Neural cell (in vitro differentiated cells): ENCODE results near the gene LIMD2. TPM values are rescaled to one million over a fixed set of nuclear protein-coding genes. Genes with fewer than 3 reads are reported as not detected.
A peak's percentile ranks its signal among the peaks of the same experiment; 100 is the strongest.

Experiments used
- H2AFZ ChIP-seq: fragments of 200-600, 300-800 bp; sonication (generic), shearing (Covaris generic); 2 replicates; pipeline ENCODE4 v1.6.0; 2014; ENCODE audit warnings: low read depth, mild to moderate bottlenecking, antibody characterized with exemption, low read length, moderate library complexity
- H3F3A ChIP-seq: fragments of 200-600 bp; shearing (Covaris generic); 2 replicates; pipeline ENCODE4 v1.6.1; 2016; ENCODE audit warnings: mild to moderate bottlenecking, moderate library complexity, mixed read lengths, antibody characterized with exemption, low read length; ENCODE audit not compliant: insufficient read depth, poor library complexity, severe bottlenecking
- H3K27ac ChIP-seq: fragments of 200-600, 300-800 bp; sonication (generic), shearing (Covaris generic); 2 replicates; pipeline ENCODE4 v1.5.1; 2014; ENCODE audit warnings: mild to moderate bottlenecking, low read length, moderate library complexity
- H3K27me3 ChIP-seq: fragments of 300-800, 200-600 bp; sonication (generic), shearing (Covaris generic); 2 replicates; pipeline ENCODE4 v1.6.0; 2014; ENCODE audit warnings: mild to moderate bottlenecking, low read depth, low read length, moderate library complexity; ENCODE audit not compliant: insufficient read depth
- H3K36me3 ChIP-seq: fragments of 300-800, 200-600 bp; sonication (generic), shearing (Covaris generic); 2 replicates; pipeline ENCODE4 v1.5.1; 2014; ENCODE audit warnings: mild to moderate bottlenecking, antibody characterized with exemption, low read length, moderate library complexity; ENCODE audit not compliant: insufficient read depth
- H3K4me2 ChIP-seq: fragments of 300-800, 200-600 bp; sonication (generic), shearing (Covaris generic); 2 replicates; pipeline ENCODE4 v1.6.0; 2014; ENCODE audit warnings: mild to moderate bottlenecking, low read length
- H3K4me3 ChIP-seq: fragments of 300-800, 200-600 bp; sonication (generic), shearing (Covaris generic); 2 replicates; pipeline ENCODE4 v1.5.1; 2014; ENCODE audit warnings: mild to moderate bottlenecking, low read length, moderate library complexity
- H3K79me2 ChIP-seq: fragments of 200-600 bp; shearing (Covaris generic); replicated peaks from 2 replicates; pipeline ENCODE4 v1.6.0; 2014; ENCODE audit warnings: mild to moderate bottlenecking, low read length, moderate library complexity; ENCODE audit not compliant: insufficient read depth
- H3K9ac ChIP-seq: fragments of 300-800, 200-600 bp; sonication (generic), shearing (Covaris generic); 2 replicates; pipeline ENCODE4 v1.6.1; 2016; ENCODE audit warnings: mild to moderate bottlenecking, low read length, mixed read lengths
- H3K9me2 ChIP-seq: fragments of 200-600 bp; shearing (Covaris generic); 2 replicates; pipeline ENCODE4 v1.6.1; 2016; ENCODE audit warnings: mild to moderate bottlenecking, low read length, mixed read lengths; ENCODE audit not compliant: insufficient read depth
- H3K9me3 ChIP-seq: fragments of 200-600, 300-800 bp; sonication (generic), shearing (Covaris generic); 2 replicates; pipeline ENCODE4 v1.6.1; 2016; ENCODE audit warnings: mild to moderate bottlenecking, mixed run types, low read length, moderate library complexity, mixed read lengths
- H4K20me1 ChIP-seq: fragments of 200-600 bp; shearing (Covaris generic); 2 replicates; pipeline ENCODE4 v1.6.1; 2016; ENCODE audit warnings: mild to moderate bottlenecking, mixed run types; ENCODE audit not compliant: insufficient read depth
- CTCF ChIP-seq: fragments of 450-650 bp; IDR thresholded peaks from 2 replicates; pipeline ENCODE4 v1.5.1; 2014; ENCODE audit warnings: antibody characterized with exemption, mild to moderate bottlenecking, moderate library complexity; ENCODE audit not compliant: poor library complexity, severe bottlenecking
- EP300 ChIP-seq: fragments of 450-650 bp; conservative IDR thresholded peaks from 2 replicates; pipeline ENCODE4 v1.6.1; 2014; ENCODE audit warnings: antibody characterized with exemption, mild to moderate bottlenecking, moderate library complexity; ENCODE audit not compliant: poor library complexity, severe bottlenecking
- EZH2 ChIP-seq: fragments of 200-600, 300-800 bp; shearing (Covaris generic), sonication (generic); IDR thresholded peaks from 2 replicates; pipeline ENCODE4 v1.6.1; 2014; ENCODE audit warnings: antibody characterized with exemption, low read length, borderline replicate concordance, mild to moderate bottlenecking; ENCODE audit not compliant: insufficient read depth, poor library complexity, severe bottlenecking
- MXI1 ChIP-seq: fragments of 450-650 bp; conservative IDR thresholded peaks from 2 replicates; pipeline ENCODE4 v1.6.1; 2014; ENCODE audit warnings: antibody characterized with exemption, mild to moderate bottlenecking; ENCODE audit not compliant: poor library complexity, severe bottlenecking
- POLR2AphosphoS5 ChIP-seq: IDR thresholded peaks from 2 replicates; pipeline ENCODE4 v1.6.1; 2012
- RAD21 ChIP-seq: fragments of 450-650 bp; conservative IDR thresholded peaks from 2 replicates; pipeline ENCODE4 v1.6.1; 2014; ENCODE audit warnings: antibody characterized with exemption, mild to moderate bottlenecking, moderate library complexity
- REST ChIP-seq: IDR thresholded peaks from 2 replicates; pipeline ENCODE4 v1.6.1; 2012; ENCODE audit warnings: borderline replicate concordance
- SMC3 ChIP-seq: fragments of 450-650 bp; conservative IDR thresholded peaks from 2 replicates; pipeline ENCODE4 v1.6.1; 2014; ENCODE audit warnings: antibody characterized with exemption, mild to moderate bottlenecking, moderate library complexity; ENCODE audit not compliant: poor library complexity
- TAF1 ChIP-seq: IDR thresholded peaks from 2 replicates; pipeline ENCODE4 v1.6.1; 2012; ENCODE audit warnings: low read depth
- polyA plus RNA-seq: library from polyadenylated mRNA; depleted of rRNA; stranded (reverse); fragments of >200 nt; gene quantifications from 2 replicates; pipeline ENCODE4 v1.2.3, GENCODE V29; 2014

LIMD2 gene
- polyA plus RNA-seq, 1 donor from 2014 or later = 132 TPM

GRCh38 chr17:63700528-63701455, 867 bp upstream of the LIMD2 start:
- Histone ChIP-seq H3K4me2 (no peak overlapping the region), H3F3A (no peaks in the 10 kb centered on the region), H2AFZ (peak overlapping the region; percentile 45), H3K79me2 (peaks cover 6% of the 10 kb centered on the region), H3K9ac (peak overlapping the region; percentile 86), H3K27me3 (no peaks in the 10 kb centered on the region), H3K9me3 (no peaks in the 10 kb centered on the region), H4K20me1 (no peaks in the 10 kb centered on the region), H3K4me3 (peak overlapping the region; percentile 66), H3K9me2 (no peaks in the 10 kb centered on the region), H3K27ac (peak overlapping the region; percentile 67), H3K36me3 (no peaks in the 10 kb centered on the region)
- peak; percentile 43 for TF ChIP-seq CTCF
- TF ChIP-seq SMC3 = no peak

- no peaks in the 10 kb centered on the region for H3K36me3 ChIP-seq
- H3K79me2 ChIP-seq = peaks cover 6% of the 10 kb centered on the region
- peak overlapping the region; percentile 76 for H3K4me3 ChIP-seq
- H3K9me2 ChIP-seq = no peaks in the 10 kb centered on the region
- H3K4me2 ChIP-seq = peak overlapping the region; percentile 84
- H4K20me1 ChIP-seq = no peaks in the 10 kb centered on the region
- TF ChIP-seq SMC3 (no peak), MXI1 (no peak)
- H2AFZ ChIP-seq = no peak overlapping the region
- no peaks in the 10 kb centered on the region for H3K27me3 ChIP-seq
- peak overlapping the region; percentile 86 for H3K9ac ChIP-seq
- H3K9me3 ChIP-seq = no peaks in the 10 kb centered on the region
- peak overlapping the region; percentile 28 for H3K27ac ChIP-seq
- no peaks in the 10 kb centered on the region for H3F3A ChIP-seq
Observed at GRCh38 chr17:63698886-63699637, 863 bp downstream of the LIMD2 start.

GRCh38 chr17:63698381-63698885, 1.5 kb downstream of the LIMD2 start:
- no peaks in the 10 kb centered on the region for H3K9me3 ChIP-seq
- peak overlapping the region; percentile 76 for H3K4me3 ChIP-seq
- no peak overlapping the region for H3K27ac ChIP-seq
- no peak overlapping the region for H2AFZ ChIP-seq
- TF ChIP-seq CTCF = no peak
- no peak for TF ChIP-seq RAD21
- TF ChIP-seq MXI1 = no peak
- no peak for TF ChIP-seq EP300
- TF ChIP-seq TAF1 = no peak
- TF ChIP-seq SMC3 = no peak
- TF ChIP-seq EZH2 = no peak
- TF ChIP-seq REST = no peak
- TF ChIP-seq POLR2AphosphoS5 = no peak
- peak overlapping the region; percentile 84 for H3K4me2 ChIP-seq
- H3K27me3 ChIP-seq = no peaks in the 10 kb centered on the region
- H3K9me2 ChIP-seq = no peaks in the 10 kb centered on the region
- peaks cover 6% of the 10 kb centered on the region for H3K79me2 ChIP-seq
- H4K20me1 ChIP-seq = no peaks in the 10 kb centered on the region
- no peaks in the 10 kb centered on the region for H3K36me3 ChIP-seq
- H3F3A ChIP-seq = no peaks in the 10 kb centered on the region
- peak overlapping the region; percentile 86 for H3K9ac ChIP-seq
